K562 (cell line): ENCODE data around the gene ZBP1. TPM values are rescaled to one million over a fixed set of nuclear protein-coding genes. Genes with fewer than 3 reads are reported as not detected.
A peak's percentile ranks its signal among the peaks of the same experiment; 100 is the strongest.
"Not testable (repeated sequence)": the region's sequence is repeated elsewhere in the genome, so short reads cannot be mapped to it uniquely, and the experiment has no call there.

Source experiments
- ATAC-seq: fragments of 200-7000 bp; cut with Tn5 transposase; 3 replicates; pipeline ENCODE4 v1.9.1; 2020; ENCODE audit warnings: moderate library complexity
- BruUV-seq: library from RNA; stranded (reverse); fragments of 400-500 nt; replicated peaks from 2 replicates; lab custom pipeline; 2021; lab: Mats Ljungman, UMichigan
- CTCF ChIA-PET: fragments of 300-600 bp; formaldehyde crosslinking; extraction: SDS; loops from one replicate; lab custom pipeline; 2021; ENCODE audit warnings: low intra/inter-chr PET ratio; lab: Yijun Ruan, JAX
- POLR2A ChIA-PET: fragments of 300-600, 350-650 bp; sonication (Branson Sonifier 250); formaldehyde crosslinking; extraction: SDS; loops from one replicate; lab custom pipeline; 2021; ENCODE audit warnings: antibody characterized with exemption, inconsistent platforms; lab: Yijun Ruan, JAX
- DNase-seq, 4 experiments: peaks; one replicate each; pipeline versions ENCODE4 v3.0.0 to v3.0.0-alpha.2; 2011 to 2018; ENCODE audit warnings: low spot score in 3 of 4, mixed read lengths in 3 of 4; ENCODE audit errors: extremely low read depth in 1 of 4
- FAIRE-seq: peaks from 2 replicates; lab custom pipeline; 2011; peaks lifted over from hg19 to GRCh38; lab: Jason Lieb, UNC
- H2AFZ ChIP-seq: 2 replicates; pipeline ENCODE4 v1.6.0; 2011; ENCODE audit warnings: low read depth, low read length, control low read depth, inconsistent platforms
- H3K27ac ChIP-seq: fragments of 200-600 bp; 3 replicates; pipeline ENCODE4 v1.8.0; 2011; ENCODE audit warnings: low read depth, mild to moderate bottlenecking, control low read depth, inconsistent platforms, low read length, moderate library complexity, mixed read lengths; ENCODE audit errors: extremely low read depth
- H3K27me3 ChIP-seq, 2 experiments: fragments of 300-600 bp in 1 of 2; 2 replicates in 1 of 2; 3 replicates in 1 of 2; pipeline versions ENCODE4 v1.6.0 to v1.8.0; 2011; ENCODE audit warnings: inconsistent platforms in 2 of 2, low read length in 2 of 2, mild to moderate bottlenecking in 1 of 2, mixed read lengths in 1 of 2, moderate library complexity in 1 of 2; ENCODE audit not compliant: control insufficient read depth in 2 of 2, insufficient read depth in 2 of 2
- H3K36me3 ChIP-seq: fragments of 300-600 bp; 3 replicates; pipeline ENCODE4 v1.8.0; 2011; ENCODE audit warnings: mild to moderate bottlenecking, low read length, inconsistent platforms; ENCODE audit not compliant: control insufficient read depth, insufficient read depth
- H3K4me1 ChIP-seq, 2 experiments: fragments of 200-600 bp in 1 of 2; replicated peaks in 1 of 2; 2 replicates in 1 of 2; 3 replicates in 1 of 2; pipeline versions ENCODE4 v1.5.1 to v1.8.0; 2011; ENCODE audit warnings: inconsistent platforms in 2 of 2, low read length in 2 of 2, mild to moderate bottlenecking in 1 of 2, mixed read lengths in 1 of 2, moderate library complexity in 1 of 2; ENCODE audit not compliant: control insufficient read depth in 2 of 2, insufficient read depth in 2 of 2
- H3K4me2 ChIP-seq: 2 replicates; pipeline ENCODE4 v1.6.1; 2011; ENCODE audit warnings: low read length, control low read depth, inconsistent platforms, mixed read lengths; ENCODE audit not compliant: insufficient read depth
- H3K4me3 ChIP-seq: fragments of 200-600 bp; sonication (generic), shearing (Covaris generic); 2 replicates; pipeline ENCODE4 v1.5.1; 2016; ENCODE audit warnings: control low read depth, inconsistent platforms
- H3K79me2 ChIP-seq: fragments of 200-600 bp; 3 replicates; pipeline ENCODE4 v1.8.0; 2011; ENCODE audit warnings: low read length, inconsistent platforms; ENCODE audit not compliant: control insufficient read depth, insufficient read depth
- H3K9ac ChIP-seq, 2 experiments: 2 replicates each; pipeline versions ENCODE4 v1.6.0 to v1.6.1; 2011; ENCODE audit warnings: low read depth in 2 of 2, low read length in 2 of 2, control low read depth in 1 of 2, inconsistent platforms in 1 of 2, mild to moderate bottlenecking in 1 of 2, mixed read lengths in 1 of 2; ENCODE audit not compliant: insufficient read depth in 1 of 2
- H3K9me1 ChIP-seq: one replicate; pipeline ENCODE4 v1.6.0; 2011; ENCODE audit warnings: inconsistent platforms, mild to moderate bottlenecking, low read length, moderate library complexity; ENCODE audit not compliant: control insufficient read depth, insufficient read depth
- H3K9me3 ChIP-seq: replicated peaks from 2 replicates; pipeline ENCODE4 v1.5.1; 2011; ENCODE audit warnings: low read depth, low read length, inconsistent platforms; ENCODE audit not compliant: control insufficient read depth, insufficient read depth
- H4K20me1 ChIP-seq: replicated peaks from 2 replicates; pipeline ENCODE4 v1.6.1; 2011; ENCODE audit warnings: low read length, inconsistent platforms, mixed read lengths; ENCODE audit not compliant: control insufficient read depth, insufficient read depth
- NFYB ChIP-seq: IDR thresholded peaks from 2 replicates; pipeline ENCODE4 v1.6.1; 2011; ENCODE audit warnings: mild to moderate bottlenecking, moderate library complexity; ENCODE audit not compliant: insufficient read length; ENCODE audit errors: extremely low read depth
- WGBS: fragments of 100-300 bp; shearing (Covaris generic); methylation state at CpG from one replicate; pipeline ENCODE4 v1.1.6; 2016; ENCODE audit warnings: low coverage, mixed read lengths; ENCODE audit not compliant: insufficient coverage; ENCODE audit errors: missing lambda C conversion rate; 5-methylcytosine and 5-hydroxymethylcytosine counted together
- in situ Hi-C: fragments of 300-500 bp; cut with MboI; formaldehyde crosslinking; loops from 4 replicates; pipeline ENCODE4 v1.15.0; 2018; ENCODE audit warnings: inconsistent platforms, mixed read lengths
- intact Hi-C: fragments of 100-400 bp; cut with micrococcal nuclease; formaldehyde crosslinking; loops from 2 replicates; pipeline ENCODE4 v1.14.2; 2022
- polyA plus RNA-seq, 8 experiments: library from polyadenylated mRNA; depleted of rRNA in 4 of 8; stranded (reverse) in 5 of 8; unstranded in 3 of 8; fragments of >200 nt; fragmentation: Nextera tagmentation in 2 of 8; fragmentation: Illumina TruSeq in 1 of 8; extraction: Ambion mirVana in 2 of 8; extraction: Trizol in 1 of 8; gene quantifications; 2 replicates each; pipeline versions ENCODE4 v1.2.1 to v1.2.3, GENCODE V29; 2011 to 2014; ENCODE audit warnings: inconsistent platforms in 1 of 8, missing spikeins in 1 of 8
- total RNA-seq, 7 experiments: library from RNA; depleted of rRNA in 6 of 7; stranded (reverse); fragments of >200 nt in 6 of 7; fragmentation: Illumina TruSeq in 2 of 7; extraction: Trizol in 2 of 7; gene quantifications; 2 replicates each; pipeline versions ENCODE4 v1.2.1 to v1.2.3, GENCODE V29; 2011 to 2021; ENCODE audit warnings: low replicate concordance in 1 of 7

Gene ZBP1
- total and polyA plus RNA-seq, 9 of the 15 experiments (the other 6 are each of a cell fraction or from before 2014, with no cell fraction given) = not detected

DNA sequence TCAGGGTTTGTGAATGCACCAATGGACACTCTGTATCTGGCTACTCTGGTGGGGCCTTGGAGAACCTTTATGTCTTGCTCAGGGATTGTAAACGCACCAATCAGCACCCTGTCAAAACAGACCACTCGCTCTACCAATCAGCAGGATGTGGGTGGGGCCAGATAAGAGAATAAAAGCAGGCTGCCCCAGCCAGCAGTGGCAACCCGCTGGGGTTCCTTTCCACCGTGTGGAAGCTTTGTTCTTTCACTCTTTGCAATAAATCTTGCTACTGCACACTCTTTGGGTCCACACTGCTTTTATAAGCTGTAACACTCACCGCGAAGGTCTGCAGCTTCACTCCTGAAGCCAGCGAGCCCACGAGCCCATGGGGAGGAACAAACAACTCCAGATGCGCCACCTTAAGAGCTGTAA, 9.3 kb upstream of the ZBP1 start:
- H3K79me2 ChIP-seq, H3K4me1 ChIP-seq, FAIRE-seq, H3K4me2 ChIP-seq, DNase-seq, ATAC-seq, H4K20me1 ChIP-seq, H3K9me3 ChIP-seq, H3K9me1 ChIP-seq, H3K36me3 ChIP-seq, H3K27ac ChIP-seq, H3K9ac ChIP-seq, CTCF ChIA-PET, H3K4me3 ChIP-seq, BruUV-seq, intact Hi-C loops, in situ Hi-C loops: not testable (repeated sequence)
- Histone ChIP-seq H3K27me3 (peaks cover 15 to 19% of the 10 kb centered on the region in 2 experiments; a peak in 3 of 5 replicates), H2AFZ (0 out of 2 replicates have a peak overlapping the region, but pooled peaks have one; percentile 23)
- POLR2A ChIA-PET = interaction anchor here (0.8 to 1.3 kb wide), 3 partner anchors 12 to 15 kb away, joined by 3 to 6 read pairs (median 3); no protein-coding TSS in a partner anchor
- 3% methylated on average over 9 of the region's 9 CpGs for WGBS
- peak; percentile 46 for TF ChIP-seq NFYB

DNA sequence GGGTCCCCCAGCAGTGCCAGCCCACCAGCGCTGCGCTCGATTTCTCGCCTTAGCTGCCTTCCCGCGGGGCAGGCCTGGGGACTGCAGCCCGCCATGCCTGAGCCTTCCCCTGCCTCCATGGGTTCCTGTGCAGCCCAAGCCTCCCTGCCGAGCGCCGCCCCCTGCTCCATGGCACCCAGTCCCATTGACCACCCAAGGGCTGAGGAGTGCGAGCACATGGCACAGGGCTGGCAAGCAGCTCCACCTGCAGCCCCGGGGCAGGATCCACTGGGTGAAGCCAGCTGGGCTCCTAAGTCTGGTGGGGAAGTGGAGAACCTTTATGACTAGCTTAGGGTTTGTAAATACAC, 8.7 kb upstream of the ZBP1 start:
- intact Hi-C loops, H2AFZ ChIP-seq, H3K79me2 ChIP-seq, BruUV-seq, H3K9me1 ChIP-seq, H3K4me3 ChIP-seq, DNase-seq, CTCF ChIA-PET, ATAC-seq, H4K20me1 ChIP-seq, H3K4me2 ChIP-seq, in situ Hi-C loops, FAIRE-seq, H3K9ac ChIP-seq, H3K4me1 ChIP-seq, H3K27ac ChIP-seq, H3K9me3 ChIP-seq, H3K36me3 ChIP-seq: not testable (repeated sequence)
- peaks cover 15 to 19% of the 10 kb centered on the region in 2 experiments; a peak in 3 of 5 replicates for H3K27me3 ChIP-seq
- POLR2A ChIA-PET = interaction anchor here (1.3 kb wide), 1 partner anchor 12 kb away, joined by 6 read pairs; no protein-coding TSS in a partner anchor
- WGBS = 17% methylated on average over 9 of the region's 12 CpGs
